DOHH2 (cell line): Measurements from ENCODE around the gene SRF.

Source experiments
- EZH2phosphoT487 ChIP-seq: fragments of 200-600 bp; sonication (generic); IDR thresholded peaks from 2 replicates; pipeline ENCODE4 v1.6.1; 2017; ENCODE audit warnings: borderline replicate concordance, mild to moderate bottlenecking, antibody characterized with exemption, low read length, moderate library complexity, mixed read lengths
- TF ChIP-seq, protein P1 (sequence below): fragments of 200-600 bp; sonication (generic); IDR thresholded peaks from one replicate; pipeline ENCODE4 v1.5.1; 2014; ENCODE audit warnings: antibody characterized with exemption, mild to moderate bottlenecking, low read depth, low read length; ENCODE audit not compliant: poor library complexity, severe bottlenecking

GRCh38 chr6:43129434-43130194 is 41.5 kb upstream of the SRF start:
- TF ChIP-seq, protein P1, sequence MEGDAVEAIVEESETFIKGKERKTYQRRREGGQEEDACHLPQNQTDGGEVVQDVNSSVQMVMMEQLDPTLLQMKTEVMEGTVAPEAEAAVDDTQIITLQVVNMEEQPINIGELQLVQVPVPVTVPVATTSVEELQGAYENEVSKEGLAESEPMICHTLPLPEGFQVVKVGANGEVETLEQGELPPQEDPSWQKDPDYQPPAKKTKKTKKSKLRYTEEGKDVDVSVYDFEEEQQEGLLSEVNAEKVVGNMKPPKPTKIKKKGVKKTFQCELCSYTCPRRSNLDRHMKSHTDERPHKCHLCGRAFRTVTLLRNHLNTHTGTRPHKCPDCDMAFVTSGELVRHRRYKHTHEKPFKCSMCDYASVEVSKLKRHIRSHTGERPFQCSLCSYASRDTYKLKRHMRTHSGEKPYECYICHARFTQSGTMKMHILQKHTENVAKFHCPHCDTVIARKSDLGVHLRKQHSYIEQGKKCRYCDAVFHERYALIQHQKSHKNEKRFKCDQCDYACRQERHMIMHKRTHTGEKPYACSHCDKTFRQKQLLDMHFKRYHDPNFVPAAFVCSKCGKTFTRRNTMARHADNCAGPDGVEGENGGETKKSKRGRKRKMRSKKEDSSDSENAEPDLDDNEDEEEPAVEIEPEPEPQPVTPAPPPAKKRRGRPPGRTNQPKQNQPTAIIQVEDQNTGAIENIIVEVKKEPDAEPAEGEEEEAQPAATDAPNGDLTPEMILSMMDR = peak; percentile 50
- no peak for TF ChIP-seq EZH2phosphoT487
